ENCODE measurements around the gene RAD51B. TPM values are rescaled to one million over a fixed set of nuclear protein-coding genes. Genes with fewer than 3 reads are reported as not detected.

Gene RAD51B
- total RNA-seq, 1 experiment from 2014 or later, result 20.0 TPM

GRCh38 chr14:68076451-68076850 lies 256.9 kb downstream of the RAD51B start:
- Histone ChIP-seq H3K27ac (ENCODE audit: low read depth, low read length) (peak overlapping the region; percentile 63; the same call in 1 of the 2 replicates), H3K4me1 (ENCODE audit: control insufficient read depth in 1 of 2, insufficient read depth in 2 of 2, low read length in 2 of 2) (peaks cover 0 to 50% of the 10 kb centered on the region in 2 experiments; a peak in 2 of 4 replicates), H3K4me2 (ENCODE audit: low read length) (no peak overlapping the region), H2AFZ (ENCODE audit: low read depth, low read length, poor library complexity, severe bottlenecking) (no peak overlapping the region), H3K79me2 (ENCODE audit: insufficient read depth, low read length) (no peaks in the 10 kb centered on the region), H3K9me3 (ENCODE audit: control insufficient read depth in 1 of 2, insufficient read depth in 1 of 2, low read depth in 1 of 2, low read length in 2 of 2) (no peaks in the 10 kb centered on the region; a peak in 1 of 4 replicates), H4K20me1 (ENCODE audit: insufficient read depth) (no peaks in the 10 kb centered on the region), H3K27me3 (ENCODE audit: insufficient read depth, low read length) (no peaks in the 10 kb centered on the region), H3K9ac (ENCODE audit: low read length) (no peak overlapping the region), H3K9me2 (ENCODE audit: insufficient read depth) (no peaks in the 10 kb centered on the region), H3K36me3 (ENCODE audit: control insufficient read depth in 1 of 2, insufficient read depth in 2 of 2, low read length in 2 of 2) (no peaks in the 10 kb centered on the region), H3K4me3 (replicated peaks in 1 of 2; ENCODE audit: low read depth in 1 of 2, low read length in 2 of 2) (no peak overlapping the region)
- ChIA-PET CTCF (no interaction called here), POLR2A (no interaction called here), RAD21 (ENCODE audit: low non-redundant PET in 1 of 2, low total read pairs in 2 of 2, uncharacterized antibody in 2 of 2, unreplicated experiment in 2 of 2) (no interaction called here)
- intact Hi-C loops (cut with micrococcal nuclease), result no loop called here
- DNase-seq (ENCODE audit: low read depth, low spot score) (no peak), ATAC-seq (no peak)
- TF ChIP-seq YY1 (IDR thresholded peaks at IDR 0.05; ENCODE audit: extremely low read depth, insufficient replicate concordance, low read depth, low read length), result no peak
- no peak for TF ChIP-seq ZFX (IDR thresholded peaks at IDR 0.05)
- TF ChIP-seq CBX3 (IDR thresholded peaks at IDR 0.05; ENCODE audit: low read depth), result no peak
- TF ChIP-seq EGR1 (IDR thresholded peaks at IDR 0.05; ENCODE audit: low read depth), result no peak
- TF ChIP-seq ELF1 (IDR thresholded peaks at IDR 0.05; ENCODE audit: borderline replicate concordance, low read depth), result no peak
- no peak for TF ChIP-seq CEBPB (IDR thresholded peaks at IDR 0.05; ENCODE audit: low read depth)
- no peak for TF ChIP-seq RAD21 (IDR thresholded peaks at IDR 0.05; ENCODE audit: low read depth)
- no peak for TF ChIP-seq REST (IDR thresholded peaks at IDR 0.05; ENCODE audit: low read depth)
- no peak for TF ChIP-seq SRF (IDR thresholded peaks at IDR 0.05; ENCODE audit: low read depth)
- no TSS peak for BruUV-seq (replicated peaks)

All from HCT116 (cell line).